Activated T-cell treated with anti-CD3 and anti-CD28 coated beads, Interleukin-2, amount 50 U/mL, for 1 hour (primary cell): Measurements from ENCODE around the gene RETREG3.
A peak's percentile ranks its signal among the peaks of the same experiment; 100 is the strongest.
"Not testable (repeated sequence)": the region's sequence is repeated elsewhere in the genome, so short reads cannot be mapped to it uniquely, and the experiment has no call there.

Source experiments
- DNase-seq: peaks from one replicate; pipeline ENCODE4 v3.0.0-alpha.2; 2020

Gene RETREG3

GRCh38 chr17:42568341-42569111 lies 40.6 kb downstream of the RETREG3 start:
- no peak for DNase-seq

GRCh38 chr17:42566883-42567573 lies 42.1 kb downstream of the RETREG3 start, which contains the start of gene MLX:
MLX (plus strand) TSS chr17:42567100; CDS start chr17:42567125, 25 bp downstream.
- peak; percentile 91 for DNase-seq

DNA sequence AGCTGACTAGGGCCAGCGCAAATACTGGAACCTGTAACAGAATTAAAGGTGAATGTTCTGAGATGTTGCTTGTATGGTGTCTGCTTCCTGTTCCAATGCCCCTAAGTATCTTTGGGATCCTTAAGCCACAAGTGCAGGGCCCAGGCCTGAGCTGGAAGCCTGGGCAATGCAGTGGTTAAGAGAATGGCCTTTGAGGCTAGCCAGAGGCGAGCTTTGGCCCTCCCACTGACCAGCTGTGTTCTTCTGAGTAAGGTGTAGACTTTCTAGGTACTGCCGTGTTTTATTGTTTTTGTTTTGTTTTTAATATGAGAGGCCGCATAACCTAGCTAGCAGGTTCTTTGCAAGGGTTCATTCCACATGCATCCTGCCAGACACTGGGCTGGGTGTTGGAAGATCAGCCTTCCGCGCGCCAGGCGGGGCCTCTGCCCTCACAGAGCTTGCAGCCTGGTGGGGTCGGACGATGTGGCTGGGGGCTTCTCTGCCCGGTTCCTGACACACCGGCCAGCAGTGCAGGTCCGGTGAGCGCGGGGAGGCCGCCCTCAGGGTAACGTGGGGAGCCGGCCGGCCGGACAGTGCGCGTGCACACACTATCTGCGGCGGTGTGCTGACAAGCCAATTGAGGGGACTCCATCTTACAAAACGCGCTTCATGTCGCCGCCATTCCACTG lies 42.8 kb downstream of the RETREG3 start:
- no peak for DNase-seq

- DNase-seq: no peak
Measured at GRCh38 chr17:42565523-42566214, 43.5 kb downstream of the RETREG3 start.

GRCh38 chr17:42564815-42565522 lies 44.2 kb downstream of the RETREG3 start:
- DNase-seq: no peak

DNA sequence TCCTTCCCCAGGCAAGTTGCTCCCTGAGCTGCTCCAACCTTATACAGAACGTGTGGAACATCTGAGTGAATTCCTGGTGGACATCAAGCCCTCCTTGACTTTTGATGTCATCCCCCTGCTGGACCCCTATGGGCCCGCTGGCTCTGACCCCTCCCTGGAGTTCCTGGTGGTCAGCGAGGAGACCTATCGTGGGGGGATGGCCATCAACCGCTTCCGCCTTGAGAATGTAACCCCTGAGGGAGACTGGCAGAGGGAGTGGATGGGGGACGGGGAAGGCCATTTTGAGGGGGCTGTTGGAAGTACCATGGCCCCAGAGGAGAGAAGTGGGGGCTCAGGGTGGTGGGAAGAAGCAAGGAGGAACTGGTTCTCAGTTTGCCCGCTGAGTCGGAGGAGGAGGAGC lies 45.2 kb downstream of the RETREG3 start:
- no peak for DNase-seq

- no peak for DNase-seq
Measured at GRCh38 chr17:42563543-42563942, 45.6 kb downstream of the RETREG3 start.

GRCh38 chr17:42563143-42563509 lies 46.0 kb downstream of the RETREG3 start:
- no peak for DNase-seq

DNA sequence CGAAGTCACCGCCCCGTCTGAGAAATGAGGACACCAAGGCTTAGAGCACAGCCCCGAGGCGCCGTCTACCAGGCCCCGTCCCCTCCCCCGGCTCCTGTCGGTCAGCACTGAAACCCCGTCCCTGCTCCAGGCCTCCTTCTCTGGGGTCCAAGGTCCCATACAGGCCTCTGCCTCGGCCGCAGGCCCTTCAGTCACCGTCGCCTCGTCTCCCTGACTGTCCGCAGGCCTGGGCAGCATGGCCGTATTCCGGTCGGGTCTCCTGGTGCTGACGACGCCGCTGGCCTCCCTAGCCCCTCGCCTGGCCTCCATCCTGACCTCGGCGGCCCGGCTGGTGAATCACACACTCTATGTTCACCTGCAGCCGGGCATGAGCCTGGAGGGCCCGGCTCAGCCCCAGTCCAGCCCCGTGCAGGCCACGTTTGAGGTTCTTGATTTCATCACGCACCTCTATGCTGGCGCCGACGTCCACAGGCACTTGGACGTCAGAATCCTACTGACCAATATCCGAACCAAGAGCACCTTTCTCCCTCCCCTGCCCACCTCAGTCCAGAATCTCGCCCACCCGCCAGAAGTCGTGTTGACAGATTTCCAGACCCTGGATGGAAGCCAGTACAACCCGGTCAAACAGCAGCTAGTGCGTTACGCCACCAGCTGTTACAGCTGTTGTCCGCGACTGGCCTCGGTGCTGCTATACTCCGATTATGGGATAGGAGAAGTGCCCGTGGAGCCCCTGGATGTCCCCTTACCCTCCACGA lies 46.6 kb downstream of the RETREG3 start:
- no peak for DNase-seq

DNA sequence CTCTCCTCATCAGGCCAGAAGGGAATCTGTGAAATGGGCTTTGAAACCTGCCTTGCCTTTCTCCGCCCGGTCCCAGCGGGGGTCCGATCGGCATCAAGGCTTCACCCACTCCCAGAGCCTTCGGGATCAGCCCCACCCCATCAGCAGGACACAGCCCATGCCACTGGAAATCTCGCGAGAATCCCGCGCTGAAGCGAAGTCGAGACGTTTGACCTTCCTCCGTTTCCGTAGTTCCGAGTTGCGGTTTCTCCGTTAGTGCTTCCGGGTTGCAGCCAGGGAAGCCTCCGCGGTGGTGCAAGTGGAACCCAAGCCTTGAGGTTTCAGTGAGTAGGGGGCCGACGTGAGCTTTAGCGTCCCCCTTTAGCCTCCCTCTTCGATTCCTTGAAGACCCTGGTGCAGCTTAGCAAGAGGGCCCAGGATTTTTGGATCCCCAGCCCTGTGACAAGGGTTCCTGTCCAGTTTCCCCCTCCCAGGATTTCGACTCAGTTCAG lies 47.2 kb downstream of the RETREG3 start, which contains the start of gene COASY:
Gene COASY, plus strand, starts transcription at position 252 of the 491 bp plus-strand sequence. CDS start 475 bp downstream, outside the sequence.
- peak; percentile 88 for DNase-seq

- DNase-seq: no peak
Measured at GRCh38 chr17:42560246-42560645, 48.9 kb downstream of the RETREG3 start.

DNA sequence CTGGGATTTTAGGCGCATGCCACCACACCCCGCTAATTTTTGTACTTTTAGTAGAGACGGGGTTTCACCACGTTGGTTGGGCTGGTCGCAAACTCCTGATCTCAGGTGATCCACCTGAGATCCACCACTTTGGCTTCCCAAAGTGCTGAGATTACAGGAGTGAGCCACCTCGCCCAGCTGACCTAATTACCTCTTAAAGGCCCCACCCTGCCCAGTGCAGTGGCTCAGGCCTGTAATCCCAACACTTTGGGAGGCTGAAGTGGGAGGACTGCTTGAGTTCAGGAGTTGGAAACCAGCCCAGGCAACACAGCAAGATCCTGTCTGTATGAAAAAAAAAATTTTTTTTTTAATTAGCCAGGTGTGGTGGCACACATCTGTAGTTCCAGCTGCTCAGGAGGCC lies 50.1 kb downstream of the RETREG3 start:
- no peak for DNase-seq

DNA sequence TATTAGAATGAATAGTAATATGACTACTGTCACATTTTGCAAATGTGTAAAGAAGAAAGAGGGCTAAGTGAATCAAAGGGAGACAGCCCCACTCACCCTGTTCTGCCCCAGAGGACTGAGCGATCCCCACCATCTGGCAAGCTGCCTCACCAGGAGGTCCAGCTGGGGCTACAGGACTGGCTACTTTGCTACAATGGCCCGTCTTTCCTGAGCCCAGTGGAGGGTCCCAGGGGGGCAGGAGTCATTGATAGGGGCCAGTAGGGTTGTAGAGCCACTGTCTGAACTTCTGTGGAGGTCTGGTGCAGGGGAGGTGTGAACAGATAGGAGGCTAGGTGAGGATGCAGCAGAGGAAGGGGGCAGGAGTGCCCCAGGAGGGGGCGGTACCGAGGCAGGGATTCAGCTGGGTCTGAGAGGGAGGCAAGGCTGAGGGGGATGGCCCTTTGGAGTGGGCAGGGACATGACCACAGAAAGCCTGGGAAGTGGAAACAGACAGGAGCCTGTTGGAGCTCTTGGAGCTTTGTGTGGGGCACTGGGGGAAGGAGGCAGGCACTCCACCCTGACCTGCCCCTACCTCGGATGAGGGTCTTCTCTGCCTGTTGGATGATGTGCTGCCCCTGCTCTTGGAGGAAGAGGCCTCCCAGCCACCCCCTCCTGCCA lies 53.1 kb downstream of the RETREG3 start:
- DNase-seq: not testable (repeated sequence)

DNA sequence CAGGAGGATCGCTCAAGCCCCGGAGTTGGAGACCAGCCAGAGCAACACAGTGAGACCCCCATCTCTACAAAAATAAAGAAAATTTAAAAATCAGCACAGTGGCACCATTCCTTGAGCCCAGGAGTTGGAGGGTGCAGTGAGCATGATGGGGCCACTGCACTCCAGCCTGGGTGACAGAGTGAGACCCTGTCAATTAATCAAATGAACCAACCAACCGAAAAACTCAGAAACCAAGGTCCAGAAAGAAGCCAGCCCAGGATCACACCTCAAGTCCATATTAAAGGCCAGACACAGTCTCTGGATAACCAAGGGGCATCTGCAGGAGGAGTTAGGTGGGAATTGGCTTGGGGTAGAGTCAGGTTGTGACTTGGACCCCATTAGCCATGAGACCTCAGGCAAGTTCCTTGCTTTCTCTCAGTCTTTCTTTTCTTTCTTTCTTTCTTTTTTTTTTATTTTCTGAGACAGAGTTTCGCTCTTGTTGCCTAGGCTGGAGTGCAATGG lies 54.0 kb downstream of the RETREG3 start:
- DNase-seq: no peak

GRCh38 chr17:42554250-42555121 lies 54.7 kb downstream of the RETREG3 start:
- peak; percentile 72 for DNase-seq

DNA sequence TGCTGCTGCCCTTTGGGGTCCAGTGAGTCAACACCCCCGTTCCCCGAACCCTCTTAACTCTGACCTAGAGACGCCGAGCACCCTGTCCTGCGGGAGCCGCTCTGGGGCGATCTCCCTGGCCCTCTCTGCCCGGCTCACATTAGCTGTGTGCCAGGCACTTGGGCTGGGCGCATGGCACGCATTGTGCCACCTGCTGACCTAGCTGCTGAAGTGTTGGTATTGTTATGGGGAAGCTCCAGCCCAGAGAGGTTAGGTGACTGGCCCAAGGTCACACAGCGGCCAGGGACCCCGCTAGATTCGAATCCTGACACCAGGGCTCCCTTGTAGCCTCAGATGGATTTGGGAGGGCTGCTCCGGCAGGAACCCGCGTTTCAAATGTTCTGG lies 55.3 kb downstream of the RETREG3 start:
- no peak for DNase-seq

DNA sequence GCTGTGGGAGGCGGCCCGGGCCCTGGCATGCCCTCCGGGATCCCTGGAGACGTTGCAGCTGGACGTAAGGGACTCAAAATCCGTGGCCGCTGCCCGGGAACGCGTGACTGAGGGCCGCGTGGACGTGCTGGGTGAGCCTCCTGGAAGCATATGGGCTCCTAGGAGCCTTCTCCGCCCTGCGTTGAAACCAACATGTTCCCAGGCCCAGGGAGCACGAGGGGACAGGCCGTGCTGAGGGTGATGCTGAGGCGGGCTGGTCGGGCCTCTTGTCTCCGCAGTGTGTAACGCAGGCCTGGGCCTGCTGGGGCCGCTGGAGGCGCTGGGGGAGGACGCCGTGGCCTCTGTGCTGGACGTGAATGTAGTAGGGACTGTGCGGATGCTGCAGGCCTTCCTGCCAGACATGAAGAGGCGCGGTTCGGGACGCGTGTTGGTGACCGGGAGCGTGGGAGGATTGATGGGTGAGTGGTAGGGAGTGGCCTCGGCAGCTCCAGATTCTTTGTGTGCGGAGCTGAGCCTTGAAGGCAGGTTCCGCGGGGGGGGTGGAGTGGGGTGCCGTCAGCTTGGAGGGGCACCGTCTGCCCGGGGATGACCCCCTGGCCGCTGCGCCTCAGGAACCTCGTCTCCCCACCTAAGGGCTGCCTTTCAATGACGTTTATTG lies 55.9 kb downstream of the RETREG3 start:
- DNase-seq: no peak

- DNase-seq: not testable (repeated sequence)
Measured at GRCh38 chr17:42552736-42553135, 56.4 kb downstream of the RETREG3 start, which contains the start of gene HSD17B1. HSD17B1 (plus strand) TSS chr17:42552923; CDS start chr17:42552934, 11 bp downstream.
